Endothelial cell of umbilical vein (primary cell): ENCODE results near the gene SHROOM2. TPM values are rescaled to one million over a fixed set of nuclear protein-coding genes. Genes with fewer than 3 reads are reported as not detected.

Experiments used
- BruUV-seq: library from RNA; stranded (reverse); fragments of 400-500 nt; replicated peaks from 2 replicates; lab custom pipeline; 2021; lab: Mats Ljungman, UMichigan
- CTCF ChIA-PET: fragments of 300-600, 350-600 bp; sonication (Branson Sonifier 250); formaldehyde crosslinking; loops from one replicate; lab custom pipeline; 2021; ENCODE audit warnings: antibody characterized with exemption, inconsistent platforms; lab: Charles Lee
- POLR2A ChIA-PET: fragments of 300-600, 350-600 bp; sonication (Branson Sonifier 250); formaldehyde crosslinking; loops from one replicate; lab custom pipeline; 2021; ENCODE audit warnings: antibody characterized with exemption, inconsistent platforms; lab: Charles Lee
- DNase-seq: peaks from one replicate; pipeline ENCODE4 v3.0.0-alpha.2; 2011; ENCODE audit warnings: low read depth, low spot score
- FAIRE-seq: peaks from 2 replicates; lab custom pipeline; 2011; peaks lifted over from hg19 to GRCh38; lab: Jason Lieb, UNC
- H2AFZ ChIP-seq: 2 replicates; pipeline ENCODE4 v1.6.0; 2012; ENCODE audit warnings: low read depth, low read length, control low read depth, inconsistent platforms
- H3K27ac ChIP-seq: 2 replicates; pipeline ENCODE4 v1.5.1; 2011; ENCODE audit warnings: low read depth, mild to moderate bottlenecking, control low read depth, low read length, moderate library complexity; ENCODE audit not compliant: insufficient read depth
- H3K27me3 ChIP-seq, 2 experiments: 2 replicates each; pipeline versions ENCODE4 v1.6.0 to v1.6.1; 2011; ENCODE audit warnings: low read length in 2 of 2, mixed read lengths in 1 of 2; ENCODE audit not compliant: control insufficient read depth in 2 of 2, insufficient read depth in 2 of 2
- H3K36me3 ChIP-seq, 2 experiments: 2 replicates in 1 of 2; 3 replicates in 1 of 2; pipeline ENCODE4 v1.5.1; 2011; ENCODE audit warnings: low read length in 2 of 2, mild to moderate bottlenecking in 1 of 2, moderate library complexity in 1 of 2; ENCODE audit not compliant: control insufficient read depth in 2 of 2, insufficient read depth in 2 of 2; ENCODE audit errors: extremely low read depth in 1 of 2
- H3K4me1 ChIP-seq: 3 replicates; pipeline ENCODE4 v1.5.1; 2011; ENCODE audit warnings: mild to moderate bottlenecking, low read length; ENCODE audit not compliant: control insufficient read depth, insufficient read depth; ENCODE audit errors: extremely low read depth
- H3K4me2 ChIP-seq: 2 replicates; pipeline ENCODE4 v1.6.1; 2011; ENCODE audit warnings: low read length, control low read depth, mixed read lengths; ENCODE audit not compliant: insufficient read depth
- H3K4me3 ChIP-seq, 3 experiments: fragments of 200-600 bp in 1 of 3; sonication (generic), shearing (Covaris generic) in 1 of 3; replicated peaks in 1 of 3; 2 replicates each; pipeline ENCODE4 v1.5.1; 2011 to 2016; ENCODE audit warnings: control low read depth in 3 of 3, low read length in 3 of 3, mild to moderate bottlenecking in 2 of 3, inconsistent platforms in 1 of 3, low read depth in 1 of 3, moderate library complexity in 1 of 3; ENCODE audit not compliant: insufficient read depth in 1 of 3
- H3K79me2 ChIP-seq: 2 replicates; pipeline ENCODE4 v1.6.0; 2012; ENCODE audit warnings: low read length, inconsistent platforms; ENCODE audit not compliant: control insufficient read depth, insufficient read depth
- H3K9ac ChIP-seq: replicated peaks from 2 replicates; pipeline ENCODE3; 2011; ENCODE audit warnings: low read length, control low read depth; ENCODE audit not compliant: insufficient read depth; ENCODE audit errors: extremely low read depth
- H3K9me1 ChIP-seq: replicated peaks from 3 replicates; pipeline ENCODE4 v1.6.0; 2011; ENCODE audit warnings: mild to moderate bottlenecking, low read length; ENCODE audit not compliant: control insufficient read depth, insufficient read depth; ENCODE audit errors: extremely low read depth
- H3K9me3 ChIP-seq: replicated peaks from 2 replicates; pipeline ENCODE4 v1.5.1; 2012; ENCODE audit warnings: low read length, inconsistent platforms; ENCODE audit not compliant: control insufficient read depth, insufficient read depth
- H4K20me1 ChIP-seq: replicated peaks from 2 replicates; pipeline ENCODE3; 2011; ENCODE audit warnings: mild to moderate bottlenecking, low read length; ENCODE audit not compliant: control insufficient read depth, insufficient read depth; ENCODE audit errors: extremely low read depth
- EZH2 ChIP-seq: IDR thresholded peaks from 2 replicates; pipeline ENCODE4 v1.6.1; 2012; ENCODE audit warnings: borderline replicate concordance, low read depth, mild to moderate bottlenecking, moderate library complexity, low read length, inconsistent platforms; ENCODE audit not compliant: severe bottlenecking
- FOS ChIP-seq: IDR thresholded peaks from 2 replicates; pipeline ENCODE4 v1.6.1; 2011; ENCODE audit warnings: mild to moderate bottlenecking, low read length, moderate library complexity, borderline replicate concordance; ENCODE audit not compliant: insufficient read depth
- GATA2 ChIP-seq: IDR thresholded peaks from 2 replicates; pipeline ENCODE4 v1.7.0; 2011; ENCODE audit warnings: low read depth, mild to moderate bottlenecking, moderate library complexity, mixed read lengths, low read length; ENCODE audit not compliant: insufficient read length, insufficient read depth
- JUN ChIP-seq: IDR thresholded peaks from 2 replicates; pipeline ENCODE4 v1.6.1; 2011; ENCODE audit warnings: borderline replicate concordance, low read depth; ENCODE audit not compliant: insufficient read length, insufficient read depth
- MAX ChIP-seq: IDR thresholded peaks from 2 replicates; pipeline ENCODE4 v1.6.1; 2011; ENCODE audit not compliant: insufficient read depth, insufficient read length
- MYC ChIP-seq: IDR thresholded peaks from one replicate; pipeline ENCODE4 v1.6.1; 2011; ENCODE audit warnings: mild to moderate bottlenecking, low read depth, low read length
- POLR2A ChIP-seq: IDR thresholded peaks from 2 replicates; pipeline ENCODE4 v1.6.1; 2012; ENCODE audit warnings: low read depth, mild to moderate bottlenecking, control low read depth, low read length
- POLR2AphosphoS5 ChIP-seq: IDR thresholded peaks from 2 replicates; pipeline ENCODE4 v1.6.1; 2012; ENCODE audit warnings: low read depth, mild to moderate bottlenecking, control low read depth, low read length, moderate library complexity; ENCODE audit not compliant: insufficient read depth
- dilution Hi-C: fragments of 300-500 bp; cut with MboI; formaldehyde crosslinking; loops from one replicate; pipeline ENCODE4 v1.15.0; 2019; ENCODE audit warnings: low sequenced_read_pairs; ENCODE audit not compliant: extremely low pct_ligation_motif_present
- intact Hi-C: fragments of 100-400 bp; cut with micrococcal nuclease; formaldehyde crosslinking; loops from one replicate; pipeline ENCODE4 v1.10.0; 2022
- polyA plus RNA-seq, 4 experiments: library from polyadenylated mRNA; depleted of rRNA in 3 of 4; stranded (reverse) in 3 of 4; unstranded in 1 of 4; fragments of >200 nt; gene quantifications; 2 replicates each; pipeline versions ENCODE4 v1.2.1 to v1.2.3, GENCODE V29; 2011 to 2012; ENCODE audit warnings: missing spikeins in 1 of 4
- total RNA-seq: library from RNA; stranded (reverse); gene quantifications from 2 replicates; pipeline ENCODE4 v1.2.3, GENCODE V29; 2021
- TF ChIP-seq, protein P1 (sequence below), 2 donors: IDR thresholded peaks; 1 replicate in 1 of 2; 2 replicates in 1 of 2; pipeline ENCODE4 v1.5.1; 2011; ENCODE audit warnings: low read length in 2 of 2, mild to moderate bottlenecking in 2 of 2, moderate library complexity in 2 of 2, control low read depth in 1 of 2, inconsistent platforms in 1 of 2, low read depth in 1 of 2; ENCODE audit not compliant: insufficient read depth in 1 of 2; ENCODE audit errors: extremely low read depth in 1 of 2

SHROOM2 gene
- total and polyA plus RNA-seq, 2 donors (not counting 3 experiments of a cell fraction or from before 2014, with no cell fraction given), result 3.7 to 11.8 TPM

DNA sequence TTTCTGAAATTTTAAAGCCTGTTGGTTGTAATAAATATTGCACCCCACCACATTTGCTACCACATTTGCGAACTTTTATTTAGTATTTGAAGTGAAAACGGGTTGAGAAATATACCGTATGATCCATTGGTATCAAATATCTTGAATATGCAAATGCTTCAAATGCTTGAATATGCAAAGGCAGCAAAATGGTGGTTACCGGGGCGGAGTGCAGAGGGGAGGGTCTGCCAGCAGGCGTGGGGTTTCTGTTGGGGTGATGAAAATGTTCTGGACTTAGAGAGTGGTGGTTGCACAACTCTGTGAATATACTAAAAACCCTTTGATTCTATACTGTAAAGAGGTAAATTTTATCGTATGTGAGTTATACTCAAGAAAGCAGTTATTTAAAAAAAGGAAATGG lies 35.3 kb downstream of the SHROOM2 start:
- ChIA-PET CTCF (no interaction called here), POLR2A (no interaction called here)
- no peak for TF ChIP-seq MYC

DNA sequence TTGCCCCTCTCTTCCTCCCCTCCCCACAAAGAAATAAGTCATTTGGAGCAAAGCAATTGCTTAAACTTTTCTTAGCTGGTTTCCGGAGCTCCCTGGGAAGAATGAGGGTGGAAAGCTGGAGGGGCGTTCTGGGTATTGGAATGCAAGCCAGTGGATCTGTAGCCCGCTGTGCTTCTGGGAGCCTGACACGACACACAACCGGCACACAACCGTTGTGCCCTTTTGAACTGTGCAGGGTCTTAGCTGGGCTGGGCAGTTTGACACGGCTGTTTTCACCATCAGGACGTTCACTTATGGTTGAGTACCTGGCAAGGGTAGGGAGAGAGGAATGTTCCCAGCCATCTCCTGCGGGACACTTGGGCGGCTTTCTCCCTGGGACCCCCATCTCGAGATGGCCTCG lies 38.3 kb downstream of the SHROOM2 start:
- Histone ChIP-seq H2AFZ (no peak overlapping the region), H3K9me1 (no peaks in the 10 kb centered on the region), H3K79me2 (no peaks in the 10 kb centered on the region), H3K9ac (no peak overlapping the region), H3K27ac (no peak overlapping the region), H3K4me2 (peak overlapping the region; percentile 36), H3K36me3 (no peaks in the 10 kb centered on the region), H3K4me1 (peaks cover 6% of the 10 kb centered on the region), H3K4me3 (no peak overlapping the region), H3K9me3 (no peaks in the 10 kb centered on the region), H3K27me3 (no peaks in the 10 kb centered on the region), H4K20me1 (no peaks in the 10 kb centered on the region)
- TF ChIP-seq MAX (no peak), EZH2 (no peak), MYC (no peak), POLR2A (no peak), GATA2 (no peak), JUN (no peak), POLR2AphosphoS5 (no peak), FOS (no peak)
- TF ChIP-seq, protein P1, sequence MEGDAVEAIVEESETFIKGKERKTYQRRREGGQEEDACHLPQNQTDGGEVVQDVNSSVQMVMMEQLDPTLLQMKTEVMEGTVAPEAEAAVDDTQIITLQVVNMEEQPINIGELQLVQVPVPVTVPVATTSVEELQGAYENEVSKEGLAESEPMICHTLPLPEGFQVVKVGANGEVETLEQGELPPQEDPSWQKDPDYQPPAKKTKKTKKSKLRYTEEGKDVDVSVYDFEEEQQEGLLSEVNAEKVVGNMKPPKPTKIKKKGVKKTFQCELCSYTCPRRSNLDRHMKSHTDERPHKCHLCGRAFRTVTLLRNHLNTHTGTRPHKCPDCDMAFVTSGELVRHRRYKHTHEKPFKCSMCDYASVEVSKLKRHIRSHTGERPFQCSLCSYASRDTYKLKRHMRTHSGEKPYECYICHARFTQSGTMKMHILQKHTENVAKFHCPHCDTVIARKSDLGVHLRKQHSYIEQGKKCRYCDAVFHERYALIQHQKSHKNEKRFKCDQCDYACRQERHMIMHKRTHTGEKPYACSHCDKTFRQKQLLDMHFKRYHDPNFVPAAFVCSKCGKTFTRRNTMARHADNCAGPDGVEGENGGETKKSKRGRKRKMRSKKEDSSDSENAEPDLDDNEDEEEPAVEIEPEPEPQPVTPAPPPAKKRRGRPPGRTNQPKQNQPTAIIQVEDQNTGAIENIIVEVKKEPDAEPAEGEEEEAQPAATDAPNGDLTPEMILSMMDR (IDR thresholded peaks at IDR 0.05; ENCODE audit: extremely low read depth in 1 of 2, insufficient read depth in 1 of 2, low read depth in 1 of 2, low read length in 2 of 2), result no peak
- ChIA-PET POLR2A (no interaction called here), CTCF (no interaction called here)
- peak; percentile 28 for FAIRE-seq
- DNase-seq, result no peak
- intact Hi-C loops, result no loop called here
- dilution Hi-C loops, result no loop called here
- no TSS peak for BruUV-seq

More for the DNA sequence above, 35.3 kb downstream of the SHROOM2 start:
- H3K9ac ChIP-seq, result no peak overlapping the region
- peaks cover 6% of the 10 kb centered on the region for H3K4me1 ChIP-seq
- H3K4me2 ChIP-seq, result no peak overlapping the region
- H3K36me3 ChIP-seq, result no peaks in the 10 kb centered on the region
- H3K4me3 ChIP-seq, result no peak overlapping the region
- intact Hi-C loops, result no loop called here
- H3K9me1 ChIP-seq, result no peaks in the 10 kb centered on the region
- H3K79me2 ChIP-seq, result no peaks in the 10 kb centered on the region
- H3K27ac ChIP-seq, result no peak overlapping the region
- dilution Hi-C loops, result no loop called here
- FAIRE-seq (no peak), DNase-seq (no peak)
- H3K27me3 ChIP-seq, result no peaks in the 10 kb centered on the region
- no peak overlapping the region for H2AFZ ChIP-seq
- H3K9me3 ChIP-seq, result no peaks in the 10 kb centered on the region
- H4K20me1 ChIP-seq, result no peaks in the 10 kb centered on the region
- no TSS peak for BruUV-seq
